ENCODE results near the gene ARX.

The ARX gene

GRCh38 chrX:25016938-25017598 is 1.3 kb upstream of the ARX start:
- no peak for DNase-seq (ENCODE audit: insufficient read length, low spot score)
- no peak for FAIRE-seq
- TF ChIP-seq CTCF (IDR thresholded peaks at IDR 0.05; ENCODE audit: insufficient read depth, missing control alignments), result no peak

GRCh38 chrX:25016361-25016671 is 551 bp upstream of the ARX start:
- DNase-seq (ENCODE audit: insufficient read length, low spot score) (no peak), FAIRE-seq (no peak)
- no peak for TF ChIP-seq CTCF (IDR thresholded peaks at IDR 0.05; ENCODE audit: insufficient read depth, missing control alignments)

- no peak for TF ChIP-seq CTCF (IDR thresholded peaks at IDR 0.05; ENCODE audit: insufficient read depth, missing control alignments)
- FAIRE-seq (no peak), DNase-seq (ENCODE audit: insufficient read length, low spot score) (no peak)
Observed at GRCh38 chrX:25014366-25014838, 1.4 kb downstream of the ARX start.

- DNase-seq (ENCODE audit: insufficient read length, low spot score), result no peak
- FAIRE-seq, result no peak
- no peak for TF ChIP-seq CTCF (IDR thresholded peaks at IDR 0.05; ENCODE audit: insufficient read depth, missing control alignments)
Observed at GRCh38 chrX:25013632-25014365, 2.0 kb downstream of the ARX start.

GRCh38 chrX:25012793-25013631 is 2.8 kb downstream of the ARX start:
- DNase-seq (ENCODE audit: insufficient read length, low spot score) (no peak), FAIRE-seq (no peak)
- TF ChIP-seq CTCF (IDR thresholded peaks at IDR 0.05; ENCODE audit: insufficient read depth, missing control alignments), result no peak

GRCh38 chrX:25012433-25012735 is 3.4 kb downstream of the ARX start:
- DNase-seq (ENCODE audit: insufficient read length, low spot score) (no peak), FAIRE-seq (no peak)
- no peak for TF ChIP-seq CTCF (IDR thresholded peaks at IDR 0.05; ENCODE audit: insufficient read depth, missing control alignments)

Data from D721Med (cell line).